ENCODE measurements around the gene KCND3.

DNA sequence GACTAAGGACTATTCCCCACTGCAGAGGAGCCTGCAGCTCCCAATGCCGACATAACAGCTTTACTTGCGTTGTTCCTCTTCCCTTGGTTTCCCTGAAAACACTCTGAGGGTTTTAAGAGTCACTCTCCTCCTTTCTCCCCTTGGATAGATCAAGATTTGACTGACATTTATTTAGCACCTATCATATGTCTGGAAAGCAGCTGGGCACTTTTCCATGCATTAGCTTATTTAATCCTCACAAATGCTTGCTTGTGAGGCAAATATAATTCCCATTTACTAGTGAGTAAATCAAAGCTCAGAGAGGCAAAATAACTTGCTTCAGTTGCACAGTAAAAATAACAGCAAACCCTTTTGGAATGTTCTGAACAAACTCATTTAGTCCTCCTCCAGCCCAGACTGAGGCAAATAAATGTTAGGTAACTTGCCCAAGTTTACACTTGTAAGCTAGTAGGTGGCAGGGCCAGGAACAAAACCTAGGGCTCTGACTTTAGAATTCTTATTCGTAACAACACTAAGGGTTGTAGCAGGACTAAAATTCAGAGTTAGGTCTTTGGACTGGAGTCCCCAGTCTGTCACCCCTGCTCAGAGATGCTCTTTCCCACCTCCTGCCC is 81.4 kb downstream of the KCND3 start:
- TF ChIP-seq, protein P1, sequence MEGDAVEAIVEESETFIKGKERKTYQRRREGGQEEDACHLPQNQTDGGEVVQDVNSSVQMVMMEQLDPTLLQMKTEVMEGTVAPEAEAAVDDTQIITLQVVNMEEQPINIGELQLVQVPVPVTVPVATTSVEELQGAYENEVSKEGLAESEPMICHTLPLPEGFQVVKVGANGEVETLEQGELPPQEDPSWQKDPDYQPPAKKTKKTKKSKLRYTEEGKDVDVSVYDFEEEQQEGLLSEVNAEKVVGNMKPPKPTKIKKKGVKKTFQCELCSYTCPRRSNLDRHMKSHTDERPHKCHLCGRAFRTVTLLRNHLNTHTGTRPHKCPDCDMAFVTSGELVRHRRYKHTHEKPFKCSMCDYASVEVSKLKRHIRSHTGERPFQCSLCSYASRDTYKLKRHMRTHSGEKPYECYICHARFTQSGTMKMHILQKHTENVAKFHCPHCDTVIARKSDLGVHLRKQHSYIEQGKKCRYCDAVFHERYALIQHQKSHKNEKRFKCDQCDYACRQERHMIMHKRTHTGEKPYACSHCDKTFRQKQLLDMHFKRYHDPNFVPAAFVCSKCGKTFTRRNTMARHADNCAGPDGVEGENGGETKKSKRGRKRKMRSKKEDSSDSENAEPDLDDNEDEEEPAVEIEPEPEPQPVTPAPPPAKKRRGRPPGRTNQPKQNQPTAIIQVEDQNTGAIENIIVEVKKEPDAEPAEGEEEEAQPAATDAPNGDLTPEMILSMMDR (IDR thresholded peaks at IDR 0.05; ENCODE audit: extremely low read depth in 1 of 2, insufficient read depth in 1 of 2, low read depth in 1 of 2, low read length in 2 of 2), result no peak
- no peak for TF ChIP-seq EZH2 (IDR thresholded peaks at IDR 0.05; ENCODE audit: borderline replicate concordance, low read depth, low read length, severe bottlenecking)

All from endothelial cell of umbilical vein (primary cell).